Activated CD8-positive, alpha-beta T cell treated with anti-CD3 and anti-CD28 coated beads for 36 hours (primary cell): ENCODE data around the gene SIGLEC6. TPM values are rescaled to one million over a fixed set of nuclear protein-coding genes. Genes with fewer than 3 reads are reported as not detected.

Experiments used
- ATAC-seq: fragments of 200-7000 bp; cut with Tn5 transposase; one replicate; pipeline ENCODE4 v1.10.0; 2021; ENCODE audit warnings: mild to moderate bottlenecking, moderate library complexity
- CTCF ChIA-PET: fragments of 350-600 bp; sonication (Branson Sonifier 250); formaldehyde crosslinking; loops from one replicate; lab custom pipeline; 2021; ENCODE audit warnings: antibody characterized with exemption; lab: Charles Lee
- POLR2A ChIA-PET: fragments of 350-600 bp; sonication (Branson Sonifier 250); formaldehyde crosslinking; loops from one replicate; lab custom pipeline; 2021; ENCODE audit warnings: antibody characterized with exemption; lab: Charles Lee
- DNase-seq: peaks from one replicate; pipeline ENCODE4 v3.0.0-alpha.2; 2020
- H3K27ac Mint-ChIP-seq: one replicate; pipeline ENCODE4 v1.8.0; 2021; ENCODE audit warnings: mild to moderate bottlenecking, mixed read lengths
- H3K27me3 Mint-ChIP-seq: one replicate; pipeline ENCODE4 v1.8.0; 2021; ENCODE audit warnings: mixed read lengths
- H3K36me3 Mint-ChIP-seq: one replicate; pipeline ENCODE4 v1.8.0; 2021; ENCODE audit warnings: low read depth, mixed read lengths
- H3K4me1 Mint-ChIP-seq: one replicate; pipeline ENCODE4 v1.8.0; 2021; ENCODE audit warnings: low read depth, mixed read lengths
- H3K4me3 Mint-ChIP-seq: one replicate; pipeline ENCODE4 v1.8.0; 2021; ENCODE audit warnings: mild to moderate bottlenecking, moderate library complexity, mixed read lengths
- H3K9me3 Mint-ChIP-seq: one replicate; pipeline ENCODE4 v1.8.0; 2021; ENCODE audit warnings: mixed read lengths
- CTCF ChIP-seq: fragments of 200-600 bp; IDR thresholded peaks from one replicate; pipeline ENCODE4 v1.8.0; 2022; ENCODE audit warnings: antibody characterized with exemption, mild to moderate bottlenecking
- intact Hi-C: fragments of 100-400 bp; cut with micrococcal nuclease; formaldehyde crosslinking; loops from one replicate; pipeline ENCODE4 v1.10.0; 2022
- total RNA-seq, 2 experiments: library from RNA; stranded (reverse); gene quantifications; one replicate each; pipeline ENCODE4 v1.2.3, GENCODE V29; 2021

Gene SIGLEC6
- total RNA-seq, 2 experiments from 2014 or later, result not detected

GRCh38 chr19:51469629-51470028 is 61.8 kb downstream of the SIGLEC6 start:
- H3K27me3 Mint-ChIP-seq, result peaks cover 31% of the 10 kb centered on the region
- intact Hi-C loops, result loop anchor here (5.0 kb wide), 1 partner anchor 43 kb away; no protein-coding TSS in a partner anchor
- no peak for TF ChIP-seq CTCF
- no peaks in the 10 kb centered on the region for H3K36me3 Mint-ChIP-seq
- ChIA-PET CTCF (interaction anchor here (0.9 to 1.9 kb wide), 3 partner anchors 15 to 192 kb away, joined by 3 to 7 read pairs (median 6); no protein-coding TSS in a partner anchor), POLR2A (no interaction called here)
- H3K9me3 Mint-ChIP-seq, result no peaks in the 10 kb centered on the region
- ATAC-seq (no peak), DNase-seq (no peak)
- H3K4me1 Mint-ChIP-seq, result peaks cover 28% of the 10 kb centered on the region
- no peak overlapping the region for H3K27ac Mint-ChIP-seq
- H3K4me3 Mint-ChIP-seq, result no peak overlapping the region

- CTCF ChIA-PET, result interaction anchor here (0.9 to 3.4 kb wide), 5 partner anchors 15 to 192 kb away, joined by 3 to 19 read pairs (median 7); no protein-coding TSS in a partner anchor
- Mint-ChIP-seq H3K36me3 (no peaks in the 10 kb centered on the region), H3K4me1 (peaks cover 30% of the 10 kb centered on the region), H3K27ac (no peak overlapping the region), H3K9me3 (no peaks in the 10 kb centered on the region), H3K4me3 (no peak overlapping the region), H3K27me3 (peaks cover 35% of the 10 kb centered on the region)
- ATAC-seq, result no peak
- DNase-seq, result no peak
- TF ChIP-seq CTCF, result no peak
- intact Hi-C loops, result no loop called here
- POLR2A ChIA-PET, result no interaction called here
Measured at GRCh38 chr19:51469162-51469561, 62.3 kb downstream of the SIGLEC6 start.

- H3K9me3 Mint-ChIP-seq, result no peaks in the 10 kb centered on the region
- POLR2A ChIA-PET, result interaction anchor here (2.1 kb wide), 1 partner anchor 11 kb away, joined by 5 read pairs; no protein-coding TSS in a partner anchor
- ATAC-seq (no peak), DNase-seq (no peak)
- no peak for TF ChIP-seq CTCF
- CTCF ChIA-PET, result interaction anchor here (1.9 to 3.4 kb wide), 3 partner anchors 14 to 189 kb away, joined by 6 to 19 read pairs (median 17); no protein-coding TSS in a partner anchor
- no peak overlapping the region for H3K4me3 Mint-ChIP-seq
- H3K27me3 Mint-ChIP-seq, result peaks cover 37% of the 10 kb centered on the region
- peaks cover 32% of the 10 kb centered on the region for H3K4me1 Mint-ChIP-seq
- intact Hi-C loops, result no loop called here
- H3K27ac Mint-ChIP-seq, result no peak overlapping the region
- no peaks in the 10 kb centered on the region for H3K36me3 Mint-ChIP-seq
Measured at GRCh38 chr19:51468545-51468920, 62.9 kb downstream of the SIGLEC6 start.

- no peak overlapping the region for H3K4me3 Mint-ChIP-seq
- DNase-seq (no peak), ATAC-seq (no peak)
- no peak overlapping the region for H3K27ac Mint-ChIP-seq
- intact Hi-C loops, result no loop called here
- ChIA-PET POLR2A (interaction anchor here (2.1 kb wide), 1 partner anchor 11 kb away, joined by 5 read pairs; no protein-coding TSS in a partner anchor), CTCF (interaction anchor here (3.0 to 3.4 kb wide), 2 partner anchors 47 to 189 kb away, joined by 17 to 19 read pairs; no protein-coding TSS in a partner anchor)
- TF ChIP-seq CTCF, result no peak
- peaks cover 42% of the 10 kb centered on the region for H3K27me3 Mint-ChIP-seq
- no peaks in the 10 kb centered on the region for H3K36me3 Mint-ChIP-seq
- no peaks in the 10 kb centered on the region for H3K9me3 Mint-ChIP-seq
- peaks cover 35% of the 10 kb centered on the region for H3K4me1 Mint-ChIP-seq
Measured at GRCh38 chr19:51467864-51468544, 63.5 kb downstream of the SIGLEC6 start.

Other genes with a start within 250 kb of the SIGLEC6 start
- gene IGLON5, start 220.0 kb downstream of the SIGLEC6 start, total RNA-seq, result under 1 TPM; 0.16 to 0.23 TPM
- gene VSIG10L, start 189.5 kb downstream of the SIGLEC6 start, total RNA-seq, result 1 to 10 TPM; 3.6 to 3.7 TPM
- gene ETFB, start 165.3 kb downstream of the SIGLEC6 start, total RNA-seq, result 100 to 1,000 TPM; 151 to 162 TPM
- 1 to 10 TPM; 5.0 to 5.4 TPM for gene CLDND2, start 162.7 kb downstream of the SIGLEC6 start, total RNA-seq
- 100 to 1,000 TPM; 258 to 283 TPM for gene NKG7, start 159.0 kb downstream of the SIGLEC6 start, total RNA-seq
- gene LIM2, start 143.7 kb downstream of the SIGLEC6 start, total RNA-seq, result 1 to 10 TPM; 1.4 to 2.6 TPM
- gene C19orf84, start 141.1 kb downstream of the SIGLEC6 start, total RNA-seq, result not detected
- under 1 TPM in 1 of 2 experiments, not detected in 1; 0.32 TPM for gene SIGLEC10, start 114.0 kb downstream of the SIGLEC6 start, total RNA-seq
- gene SIGLEC8, start 73.2 kb downstream of the SIGLEC6 start, total RNA-seq, result not detected
- gene CEACAM18, start 53.1 kb downstream of the SIGLEC6 start, total RNA-seq, result not detected
- under 1 TPM; 0.34 to 0.43 TPM for gene SIGLEC12, start 29.9 kb downstream of the SIGLEC6 start, total RNA-seq
- 1 to 10 TPM; 6.6 to 8.0 TPM for gene ZNF175, start 39.6 kb upstream of the SIGLEC6 start, total RNA-seq
- gene SIGLEC5, start 98.7 kb upstream of the SIGLEC6 start, total RNA-seq, result not detected
- not detected for gene SIGLEC14, start 115.2 kb upstream of the SIGLEC6 start, total RNA-seq
- gene SPACA6, start 161.7 kb upstream of the SIGLEC6 start, total RNA-seq, result 1 to 10 TPM; 2.4 to 4.6 TPM
- not detected for gene HAS1, start 192.3 kb upstream of the SIGLEC6 start, total RNA-seq
- gene FPR1, start 220.2 kb upstream of the SIGLEC6 start, total RNA-seq, result not detected
- gene FPR2, start 229.5 kb upstream of the SIGLEC6 start, total RNA-seq, result not detected